Loucy (cell line): Measurements from ENCODE around the gene SLC35F6.

Experiments used
- EZH2phosphoT487 ChIP-seq: fragments of 200-600 bp; IDR thresholded peaks from 2 replicates; pipeline ENCODE4 v1.6.1; 2018; ENCODE audit warnings: antibody characterized with exemption, mild to moderate bottlenecking, moderate library complexity, borderline replicate concordance
- TF ChIP-seq, protein P1 (sequence below): fragments of 200-600 bp; sonication (generic); conservative IDR thresholded peaks from 2 replicates; pipeline ENCODE4 v1.5.1; 2014; ENCODE audit warnings: mild to moderate bottlenecking, antibody characterized with exemption, low read length

GRCh38 chr2:26744953-26745352 is 19.1 kb upstream of the SLC35F6 start:
- TF ChIP-seq, protein P1, sequence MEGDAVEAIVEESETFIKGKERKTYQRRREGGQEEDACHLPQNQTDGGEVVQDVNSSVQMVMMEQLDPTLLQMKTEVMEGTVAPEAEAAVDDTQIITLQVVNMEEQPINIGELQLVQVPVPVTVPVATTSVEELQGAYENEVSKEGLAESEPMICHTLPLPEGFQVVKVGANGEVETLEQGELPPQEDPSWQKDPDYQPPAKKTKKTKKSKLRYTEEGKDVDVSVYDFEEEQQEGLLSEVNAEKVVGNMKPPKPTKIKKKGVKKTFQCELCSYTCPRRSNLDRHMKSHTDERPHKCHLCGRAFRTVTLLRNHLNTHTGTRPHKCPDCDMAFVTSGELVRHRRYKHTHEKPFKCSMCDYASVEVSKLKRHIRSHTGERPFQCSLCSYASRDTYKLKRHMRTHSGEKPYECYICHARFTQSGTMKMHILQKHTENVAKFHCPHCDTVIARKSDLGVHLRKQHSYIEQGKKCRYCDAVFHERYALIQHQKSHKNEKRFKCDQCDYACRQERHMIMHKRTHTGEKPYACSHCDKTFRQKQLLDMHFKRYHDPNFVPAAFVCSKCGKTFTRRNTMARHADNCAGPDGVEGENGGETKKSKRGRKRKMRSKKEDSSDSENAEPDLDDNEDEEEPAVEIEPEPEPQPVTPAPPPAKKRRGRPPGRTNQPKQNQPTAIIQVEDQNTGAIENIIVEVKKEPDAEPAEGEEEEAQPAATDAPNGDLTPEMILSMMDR: no peak
- no peak for TF ChIP-seq EZH2phosphoT487
